GM12891 (cell line): Measurements from ENCODE around the gene CCNK.

Experiments used
- DNase-seq: peaks from one replicate; pipeline ENCODE4 v3.0.0; 2011; ENCODE audit warnings: low spot score; ENCODE audit not compliant: insufficient read length
- FAIRE-seq: peaks from 2 replicates; lab custom pipeline; 2011; peaks lifted over from hg19 to GRCh38; lab: Jason Lieb, UNC
- PAX5 ChIP-seq: IDR thresholded peaks from 2 replicates; pipeline ENCODE4 v1.6.1; 2011; ENCODE audit warnings: low read length, moderate library complexity, mild to moderate bottlenecking; ENCODE audit not compliant: insufficient read depth, severe bottlenecking
- POLR2A ChIP-seq: IDR thresholded peaks from 2 replicates; pipeline ENCODE4 v1.6.1; 2011; ENCODE audit warnings: low read depth, low read length, control low read depth
- POLR2AphosphoS5 ChIP-seq: IDR thresholded peaks from 2 replicates; pipeline ENCODE4 v1.6.1; 2011; ENCODE audit warnings: low read depth, low read length, control low read depth
- POU2F2 ChIP-seq: IDR thresholded peaks from 2 replicates; pipeline ENCODE4 v1.6.1; 2011; ENCODE audit warnings: low read depth, mild to moderate bottlenecking, control low read depth, low read length, moderate library complexity
- SPI1 ChIP-seq: IDR thresholded peaks from 2 replicates; pipeline ENCODE4 v1.6.1; 2011; ENCODE audit warnings: low read depth, low read length, control low read depth
- TAF1 ChIP-seq: IDR thresholded peaks from 2 replicates; pipeline ENCODE4 v1.6.1; 2011; ENCODE audit warnings: low read depth, low read length, control low read depth

CCNK gene

GRCh38 chr14:99516871-99517642, 35.8 kb downstream of the CCNK start:
- DNase-seq (peak; percentile 9), FAIRE-seq (no peak)
- TF ChIP-seq SPI1 (no peak), PAX5 (no peak), POLR2AphosphoS5 (no peak), TAF1 (no peak), POLR2A (no peak), POU2F2 (no peak)

DNA sequence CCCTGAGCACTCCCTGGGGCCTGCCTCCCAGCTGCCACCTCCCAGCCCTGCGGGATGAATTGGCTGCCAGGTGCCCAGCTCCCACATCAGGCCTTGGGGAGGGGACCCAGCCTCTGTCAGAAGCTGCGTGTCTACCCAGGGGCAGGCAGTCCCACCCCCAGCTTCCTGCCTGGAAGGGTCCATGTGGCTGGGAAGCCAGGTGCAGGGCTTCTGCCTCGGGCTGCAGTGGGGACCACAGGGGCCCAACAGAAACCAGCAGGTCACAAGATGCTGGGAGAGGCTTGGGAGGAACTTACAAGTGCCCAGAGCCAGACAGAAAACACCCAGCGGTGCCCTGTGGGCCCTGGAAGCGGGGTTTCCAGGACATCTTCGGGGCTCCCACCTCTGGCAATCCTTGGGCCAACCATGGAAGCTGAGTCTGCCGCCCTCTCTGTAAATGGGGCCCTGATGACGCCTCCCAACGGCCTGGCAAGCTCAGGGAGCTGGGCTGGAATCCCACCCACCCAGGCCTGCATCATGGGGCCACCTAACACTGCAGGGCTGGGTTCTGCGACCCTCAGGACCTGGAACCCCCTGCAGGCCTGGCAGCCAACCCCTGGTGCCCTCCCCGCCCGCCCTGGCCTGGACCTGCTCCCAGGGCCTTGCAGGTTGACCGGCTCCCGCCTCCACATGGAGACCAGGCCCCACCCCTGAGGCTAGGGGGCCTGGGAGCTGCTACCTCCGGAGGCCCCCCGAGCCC, 36.6 kb downstream of the CCNK start:
- TF ChIP-seq POU2F2 = no peak
- TF ChIP-seq POLR2AphosphoS5 = no peak
- no peak for TF ChIP-seq TAF1
- no peak for TF ChIP-seq POLR2A
- no peak for TF ChIP-seq PAX5
- TF ChIP-seq SPI1 = no peak
- FAIRE-seq (no peak), DNase-seq (no peak)

GRCh38 chr14:99518441-99519346, 37.5 kb downstream of the CCNK start:
- TF ChIP-seq POLR2A (no peak), POLR2AphosphoS5 (no peak), TAF1 (no peak), PAX5 (no peak), POU2F2 (no peak), SPI1 (no peak)
- peak; percentile 93 for FAIRE-seq
- peak; percentile 95 for DNase-seq

DNA sequence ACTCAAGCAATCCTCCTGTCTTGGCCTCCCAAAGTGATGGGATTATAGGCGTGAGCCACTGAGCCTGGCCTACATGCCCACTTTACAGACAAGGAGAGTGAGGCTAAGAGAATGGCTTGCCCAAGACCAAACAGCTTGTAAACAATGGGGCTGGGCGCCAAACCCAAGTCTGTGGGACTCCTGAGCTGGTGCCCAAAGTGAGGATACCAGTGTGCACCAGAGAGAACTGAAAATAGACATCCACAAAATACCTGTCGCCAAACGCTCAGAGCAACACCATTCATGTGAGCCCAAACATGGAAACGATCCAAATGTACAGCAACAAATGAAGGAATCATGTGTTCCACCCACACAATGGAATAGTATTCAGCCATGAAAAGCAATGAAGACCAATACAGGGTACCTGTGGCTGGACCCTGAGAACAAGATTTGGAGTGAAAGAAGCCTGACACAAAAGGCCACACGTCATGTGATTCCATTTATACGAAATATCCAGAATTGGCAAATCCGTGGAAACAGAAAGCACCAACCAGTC, 38.2 kb downstream of the CCNK start:
- FAIRE-seq (no peak), DNase-seq (no peak)
- TF ChIP-seq TAF1 = no peak
- no peak for TF ChIP-seq POU2F2
- no peak for TF ChIP-seq POLR2AphosphoS5
- no peak for TF ChIP-seq SPI1
- TF ChIP-seq POLR2A = no peak
- TF ChIP-seq PAX5 = no peak

GRCh38 chr14:99519931-99520421, 38.8 kb downstream of the CCNK start:
- FAIRE-seq (no peak), DNase-seq (no peak)
- TF ChIP-seq TAF1 (no peak), POU2F2 (no peak), SPI1 (no peak), POLR2A (no peak), PAX5 (no peak), POLR2AphosphoS5 (no peak)

DNA sequence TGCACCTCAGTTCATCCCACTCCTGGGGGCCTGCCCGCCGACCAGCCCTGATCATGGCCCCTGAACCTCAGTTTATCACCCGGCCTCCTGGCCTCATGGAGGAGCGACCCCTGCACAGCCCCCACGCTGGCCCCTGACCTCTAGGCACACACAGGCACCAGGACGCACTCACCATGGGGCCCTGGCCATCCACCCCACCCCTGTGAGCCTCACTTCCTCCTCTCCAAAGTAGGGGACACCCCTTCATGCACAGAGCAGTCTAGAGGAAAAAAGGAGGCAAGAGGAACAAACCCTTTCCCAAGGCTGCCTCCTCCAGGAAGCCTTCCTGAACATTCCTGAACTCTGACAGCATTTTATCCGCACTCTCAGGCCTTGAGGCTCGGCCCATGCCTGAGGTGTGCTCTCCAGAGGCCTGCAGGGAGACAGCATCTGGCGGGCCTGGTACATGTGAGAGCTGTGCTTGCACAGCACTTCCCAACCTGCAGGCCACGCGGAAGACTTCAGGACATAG, 39.4 kb downstream of the CCNK start:
- TF ChIP-seq PAX5 (no peak), SPI1 (no peak), POLR2AphosphoS5 (no peak), TAF1 (no peak), POU2F2 (no peak), POLR2A (no peak)
- DNase-seq (no peak), FAIRE-seq (no peak)

GRCh38 chr14:99521176-99522024, 40.2 kb downstream of the CCNK start:
- TF ChIP-seq POLR2AphosphoS5 = no peak
- no peak for TF ChIP-seq SPI1
- no peak for TF ChIP-seq POU2F2
- no peak for TF ChIP-seq POLR2A
- TF ChIP-seq TAF1 = no peak
- TF ChIP-seq PAX5 = no peak
- DNase-seq (no peak), FAIRE-seq (no peak)

DNA sequence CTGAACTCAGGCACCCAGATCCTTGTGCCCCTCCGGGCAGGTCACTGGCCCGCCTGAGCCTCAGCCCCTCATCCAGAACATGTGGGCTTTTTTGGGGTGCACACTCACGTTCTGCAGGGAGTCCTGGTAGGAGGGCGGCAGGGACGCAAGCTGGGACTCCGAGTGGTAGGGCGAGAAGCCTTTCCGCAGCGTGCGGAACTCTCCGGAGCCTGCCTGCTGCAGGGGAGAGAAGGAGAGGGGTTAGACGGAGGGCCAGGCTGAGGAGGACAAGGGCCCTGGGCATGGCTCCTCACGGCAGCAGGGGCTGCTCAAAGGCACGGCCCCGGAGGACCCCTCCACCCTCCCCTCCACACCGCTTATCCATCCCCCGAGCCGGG, 40.8 kb downstream of the CCNK start:
- TF ChIP-seq PAX5 = no peak
- TF ChIP-seq SPI1 = no peak
- no peak for TF ChIP-seq POU2F2
- TF ChIP-seq POLR2AphosphoS5 = no peak
- no peak for TF ChIP-seq TAF1
- TF ChIP-seq POLR2A = no peak
- no peak for FAIRE-seq

More for the DNA sequence above, 40.8 kb downstream of the CCNK start:
- DNase-seq = no peak
